Heart left ventricle (tissue), 16 donors: Measurements from ENCODE around the gene TRPM3. TPM values are rescaled to one million over a fixed set of nuclear protein-coding genes. Genes with fewer than 3 reads are reported as not detected.

ENCODE experiments used
- ATAC-seq, 4 donors: fragments of 200-7000 bp; cut with Tn5 transposase; one replicate each; pipeline ENCODE4 v1.9.1; 2020 to 2022; ENCODE audit warnings: moderate library complexity in 4 of 4, mild to moderate bottlenecking in 3 of 4, moderate number of reproducible peaks in 1 of 4
- DNase-seq, 5 donors: peaks; one replicate each; pipeline ENCODE4 v3.0.0-alpha.2; 2020
- H3K27ac ChIP-seq, 12 donors: fragments of 200-600 bp; sonication (generic) in 4 of 12; one replicate each; pipeline versions ENCODE4 v1.5.0 to v1.8.0; 2016 to 2022; ENCODE audit warnings: mild to moderate bottlenecking in 2 of 12
- H3K27me3 ChIP-seq, 9 donors: fragments of 200-600 bp; sonication (generic) in 2 of 9; one replicate each; pipeline versions ENCODE4 v1.5.1 to v1.8.0; 2016 to 2022; ENCODE audit warnings: mild to moderate bottlenecking in 3 of 9
- H3K36me3 ChIP-seq, 9 donors: fragments of 200-600 bp; sonication (generic) in 2 of 9; one replicate each; pipeline versions ENCODE4 v1.5.0 to v1.8.0; 2018 to 2022; ENCODE audit warnings: mild to moderate bottlenecking in 2 of 9
- H3K4me1 ChIP-seq, 12 donors: fragments of 200-600 bp; sonication (generic) in 4 of 12; one replicate each; pipeline versions ENCODE4 v1.5.0 to v1.8.0; 2016 to 2022; ENCODE audit warnings: mild to moderate bottlenecking in 3 of 12
- H3K4me3 ChIP-seq, 12 donors: fragments of 200-600 bp; sonication (generic) in 4 of 12; one replicate each; pipeline versions ENCODE4 v1.5.0 to v1.8.0; 2017 to 2022; ENCODE audit warnings: mild to moderate bottlenecking in 9 of 12, moderate library complexity in 4 of 12
- H3K9me3 ChIP-seq, 12 donors: fragments of 200-600 bp; sonication (generic) in 4 of 12; one replicate each; pipeline versions ENCODE4 v1.5.0 to v1.8.0; 2016 to 2022; ENCODE audit warnings: mild to moderate bottlenecking in 1 of 12
- CTCF ChIP-seq, 12 donors: fragments of 200-600 bp; sonication (generic) in 4 of 12; IDR thresholded peaks; one replicate each; pipeline versions ENCODE4 v1.5.0 to v1.8.0; 2018 to 2022; ENCODE audit warnings: antibody characterized with exemption in 12 of 12, mild to moderate bottlenecking in 5 of 12
- POLR2A ChIP-seq, 2 donors: fragments of 450-650 bp; IDR thresholded peaks; one replicate each; pipeline ENCODE4 v1.6.1; 2017; ENCODE audit warnings: antibody characterized with exemption in 2 of 2, mild to moderate bottlenecking in 2 of 2, moderate library complexity in 2 of 2
- WGBS, 4 donors: extraction: QIAGEN DNeasy Blood & Tissue Kit in 2 of 4; methylation state at CpG; one replicate each; pipeline versions ENCODE4 v1.1.5 to v1.1.7; 2013 to 2018; 5-methylcytosine and 5-hydroxymethylcytosine counted together
- intact Hi-C, 10 donors: fragments of 100-400 bp; cut with DNase I; formaldehyde crosslinking; loops; one replicate each; pipeline versions ENCODE4 v1.11.1 to v1.14.2; 2022
- polyA plus RNA-seq, 2 donors: library from polyadenylated mRNA; stranded (reverse); fragments of 200-250 nt; gene quantifications; one replicate each; pipeline ENCODE4 v1.2.3, GENCODE V29; 2013
- total RNA-seq, 9 donors: library from RNA; depleted of rRNA in 2 of 9; stranded (reverse); fragments of >200 nt in 2 of 9; fragmentation: NEBNext Ultra II Directional in 3 of 9; extraction: Animal tissue kit (Norgen Biotek cat#: 25700) in 3 of 9; gene quantifications; one replicate each; pipeline versions ENCODE4 v1.1.0 to v1.2.4, GENCODE V29; 2016 to 2023
- donor health status: ischemic (EF 13 %, LVEDD 7.1; RV severe dilation, severe dysfunction).
- donor health status: healthy with polysubstance abuse.
- donor health status: DM: no; HTN: yes; CAD: no.
- donor health status: DM: no; HTN: no; CAD: no.
- donor health status: ischemic (EF 25% LVEDD 6.9; RV normal size, moderate dysfunction).
- donor health status: ischemic (EF 25% LVEDD 5.7; RV mildly dilated, moderate dysfunction).
- donor health status: healthy.
- donor health status: DM: yes; HTN: yes; CAD: no.
- donor health status: ischemic (EF 35%, LVEDD 5.7; RV mildly dilated, moderate dysfunction).
- donor health status: nonischemic (EF 11% LVEDD 7.7; RV severe dilation, severe dysfunction).
- donor health status: DM: yes; HTN: yes; CAD: no.
- donor health status: PGD.
- donor health status: ischemic (EF 29% LVEDD 5.4; RV normal size, mild dysfunction).
- donor health status: nonischemic (EF 23%, LVEDD 6.1; RV moderate dilation, normal function).

The TRPM3 gene
- total and polyA plus RNA-seq, 11 donors: 0.02 to 0.91 (median 0.10) TPM; not detected in 1

GRCh38 chr9:70950270-70950669 lies 171.2 kb downstream of the TRPM3 start:
- TF ChIP-seq POLR2A (IDR thresholded peaks at IDR 0.05): no peak
- no peak for TF ChIP-seq CTCF (IDR thresholded peaks at IDR 0.05)
- no peak for ATAC-seq
- Histone ChIP-seq H3K4me3 (no peak overlapping the region), H3K27ac (no peak overlapping the region), H3K9me3 (no peaks in the 10 kb centered on the region), H3K36me3 (no peaks in the 10 kb centered on the region), H3K27me3 (no peaks in the 10 kb centered on the region), H3K4me1 (peaks cover 0 to 4% (median 0%) of the 10 kb centered on the region in 12 donors)
- no peak for DNase-seq
- WGBS, 4 donors: 41 to 67% (median 47%) methylated on average over 2 of the region's 2 CpGs
- intact Hi-C loops: loop anchor here in 1 of 10 donors (10.0 kb wide), 1 partner anchor 65 kb away; no protein-coding TSS in a partner anchor

GRCh38 chr9:70949239-70949638 lies 172.2 kb downstream of the TRPM3 start:
- Histone ChIP-seq H3K4me1 (peaks cover 0 to 4% (median 0%) of the 10 kb centered on the region in 12 donors), H3K36me3 (no peaks in the 10 kb centered on the region), H3K27me3 (no peaks in the 10 kb centered on the region), H3K27ac (no peak overlapping the region), H3K9me3 (no peaks in the 10 kb centered on the region), H3K4me3 (no peak overlapping the region)
- no peak for ATAC-seq
- WGBS, 4 donors: 64 to 81% (median 68%) methylated on average over 4 of the region's 4 CpGs
- TF ChIP-seq CTCF (IDR thresholded peaks at IDR 0.05) (no peak), POLR2A (IDR thresholded peaks at IDR 0.05) (no peak)
- intact Hi-C loops: no loop called here
- DNase-seq: no peak

- WGBS, 4 donors: 38 to 57% (median 52%) methylated on average over 1 of the region's 1 CpG
- ATAC-seq (no peak), DNase-seq (no peak)
- no peaks in the 10 kb centered on the region for H3K4me1 ChIP-seq
- H3K27me3 ChIP-seq: no peaks in the 10 kb centered on the region
- no peaks in the 10 kb centered on the region for H3K9me3 ChIP-seq
- intact Hi-C loops: no loop called here
- H3K4me3 ChIP-seq: no peak overlapping the region
- no peak overlapping the region for H3K27ac ChIP-seq
- H3K36me3 ChIP-seq: no peaks in the 10 kb centered on the region
- TF ChIP-seq POLR2A (IDR thresholded peaks at IDR 0.05) (no peak), CTCF (IDR thresholded peaks at IDR 0.05) (no peak)
These were observed 172.7 kb downstream of the TRPM3 start for GRCh38 chr9:70948744-70949143.

GRCh38 chr9:70947511-70947910 lies 173.9 kb downstream of the TRPM3 start:
- Histone ChIP-seq H3K27ac (no peak overlapping the region), H3K27me3 (no peaks in the 10 kb centered on the region), H3K4me3 (no peak overlapping the region), H3K36me3 (no peaks in the 10 kb centered on the region), H3K9me3 (no peaks in the 10 kb centered on the region), H3K4me1 (no peaks in the 10 kb centered on the region)
- TF ChIP-seq CTCF (IDR thresholded peaks at IDR 0.05): no peak
- TF ChIP-seq POLR2A (IDR thresholded peaks at IDR 0.05): no peak
- DNase-seq (no peak), ATAC-seq (no peak)
- WGBS, 4 donors: 33 to 43% (median 39%) methylated on average over 2 of the region's 2 CpGs
- intact Hi-C loops: no loop called here
